ENCODE results near the gene MANSC1. TPM values are rescaled to one million over a fixed set of nuclear protein-coding genes. Genes with fewer than 3 reads are reported as not detected.

The MANSC1 gene
- total RNA-seq, 2 donors from 2014 or later, result 8.9 to 12.2 TPM

DNA sequence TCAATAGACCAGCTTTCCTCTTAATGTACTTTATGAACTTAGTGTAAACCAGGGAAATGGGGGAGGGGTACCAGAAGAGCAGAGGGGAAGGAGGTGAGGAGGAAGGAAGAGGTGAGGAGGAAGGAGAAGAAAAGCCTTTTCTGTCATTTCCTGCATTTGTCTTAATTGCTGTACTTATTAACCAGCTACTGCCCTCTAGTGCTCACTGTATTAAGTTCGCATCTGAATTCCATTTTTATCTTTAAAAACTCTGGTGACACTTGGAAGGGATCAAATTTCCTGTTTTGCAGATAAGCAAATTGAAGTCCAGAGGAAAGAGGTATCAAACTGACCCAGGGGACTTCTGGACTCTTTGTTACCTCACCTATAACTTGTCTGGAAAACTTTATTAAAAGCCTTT lies 22.2 kb downstream of the MANSC1 start:
- 0% methylated on average over 1 of the region's 1 CpG for WGBS, 2 donors
- peak in 1 of 4 donors; percentile 46 for DNase-seq
- no peaks in the 10 kb centered on the region for H3K27me3 ChIP-seq
- no peak overlapping the region for H3K4me3 ChIP-seq
- no peak for TF ChIP-seq POLR2A (IDR thresholded peaks at IDR 0.05)
- TF ChIP-seq, protein P1, sequence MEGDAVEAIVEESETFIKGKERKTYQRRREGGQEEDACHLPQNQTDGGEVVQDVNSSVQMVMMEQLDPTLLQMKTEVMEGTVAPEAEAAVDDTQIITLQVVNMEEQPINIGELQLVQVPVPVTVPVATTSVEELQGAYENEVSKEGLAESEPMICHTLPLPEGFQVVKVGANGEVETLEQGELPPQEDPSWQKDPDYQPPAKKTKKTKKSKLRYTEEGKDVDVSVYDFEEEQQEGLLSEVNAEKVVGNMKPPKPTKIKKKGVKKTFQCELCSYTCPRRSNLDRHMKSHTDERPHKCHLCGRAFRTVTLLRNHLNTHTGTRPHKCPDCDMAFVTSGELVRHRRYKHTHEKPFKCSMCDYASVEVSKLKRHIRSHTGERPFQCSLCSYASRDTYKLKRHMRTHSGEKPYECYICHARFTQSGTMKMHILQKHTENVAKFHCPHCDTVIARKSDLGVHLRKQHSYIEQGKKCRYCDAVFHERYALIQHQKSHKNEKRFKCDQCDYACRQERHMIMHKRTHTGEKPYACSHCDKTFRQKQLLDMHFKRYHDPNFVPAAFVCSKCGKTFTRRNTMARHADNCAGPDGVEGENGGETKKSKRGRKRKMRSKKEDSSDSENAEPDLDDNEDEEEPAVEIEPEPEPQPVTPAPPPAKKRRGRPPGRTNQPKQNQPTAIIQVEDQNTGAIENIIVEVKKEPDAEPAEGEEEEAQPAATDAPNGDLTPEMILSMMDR (IDR thresholded peaks at IDR 0.05), result peak in 6 of 7 experiments; percentile 61 to 81 (median 78)
- peaks cover 27% of the 10 kb centered on the region for H3K4me1 ChIP-seq
- intact Hi-C loops (cut with DNase I), result loop anchor here (10.0 kb wide), 2 partner anchors 173 to 243 kb away; no protein-coding TSS in a partner anchor
- no peaks in the 10 kb centered on the region for H3K36me3 ChIP-seq (replicated peaks in 1 of 2; ENCODE audit: insufficient read depth in 1 of 2, low read depth in 2 of 2)
- ATAC-seq, result peak; percentile 62
- peak overlapping the region in 2 of 4 donors; percentile 12 to 22 for H3K27ac ChIP-seq
- no peaks in the 10 kb centered on the region for H3K9me3 ChIP-seq

DNA sequence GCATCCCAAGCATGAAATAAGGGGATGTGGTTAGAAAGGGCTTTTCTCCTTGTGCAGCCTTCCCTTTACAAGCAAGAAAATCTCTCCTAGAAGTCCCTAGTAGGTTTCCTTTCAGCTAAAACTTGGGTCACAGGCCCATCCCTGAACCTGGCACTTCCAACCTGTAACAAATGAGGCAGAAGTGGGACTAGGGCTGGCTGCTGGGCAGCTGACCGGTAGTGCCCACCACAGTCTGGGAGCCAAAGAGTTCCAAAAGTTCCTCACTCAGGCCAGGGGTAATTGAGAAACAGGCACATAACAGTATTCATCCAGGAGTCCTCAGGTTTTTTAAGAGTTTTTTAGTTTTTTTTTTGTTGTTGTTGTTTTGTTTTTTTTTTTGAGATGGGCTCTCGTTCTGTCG lies 23.8 kb downstream of the MANSC1 start:
- Histone ChIP-seq H3K4me1 (peaks cover 12% of the 10 kb centered on the region), H3K4me3 (no peak overlapping the region), H3K9me3 (no peaks in the 10 kb centered on the region), H3K27me3 (no peaks in the 10 kb centered on the region), H3K36me3 (replicated peaks in 1 of 2; ENCODE audit: insufficient read depth in 1 of 2, low read depth in 2 of 2) (no peaks in the 10 kb centered on the region), H3K27ac (no peak overlapping the region)
- intact Hi-C loops (cut with DNase I), result loop anchor here (10.0 kb wide), 2 partner anchors 171 to 241 kb away; no protein-coding TSS in a partner anchor
- ATAC-seq (no peak), DNase-seq (no peak)
- TF ChIP-seq, protein P1 (IDR thresholded peaks at IDR 0.05), result no peak
- TF ChIP-seq POLR2A (IDR thresholded peaks at IDR 0.05), result no peak
- WGBS, 2 donors, result 77 to 91% methylated on average over 3 of the region's 3 CpGs

DNA sequence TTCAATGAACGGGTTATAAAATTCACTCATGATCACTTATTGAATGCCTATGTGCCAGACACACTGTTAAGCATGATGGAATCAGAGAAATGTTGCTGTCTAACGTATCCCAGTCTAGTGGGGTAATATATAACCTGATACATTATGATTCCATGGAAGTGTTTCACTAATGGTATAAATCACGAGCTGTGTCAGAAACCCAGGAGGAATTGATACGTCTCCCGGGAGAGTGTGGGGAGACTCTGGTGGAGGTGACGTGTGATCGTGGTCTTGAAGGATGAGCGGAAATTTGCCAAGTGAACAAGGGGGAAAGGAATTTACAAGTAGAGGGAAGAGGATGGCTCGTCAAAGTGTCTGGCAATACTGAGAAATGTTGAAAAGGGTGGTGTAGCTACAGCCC lies 26.5 kb downstream of the MANSC1 start:
- Histone ChIP-seq H3K4me1 (peaks cover 28% of the 10 kb centered on the region), H3K4me3 (no peak overlapping the region), H3K36me3 (replicated peaks in 1 of 2; ENCODE audit: insufficient read depth in 1 of 2, low read depth in 2 of 2) (no peaks in the 10 kb centered on the region), H3K27me3 (no peaks in the 10 kb centered on the region), H3K9me3 (no peaks in the 10 kb centered on the region), H3K27ac (no peak overlapping the region)
- WGBS, 2 donors, result 79% methylated on average over 9 of the region's 9 CpGs
- no peak for DNase-seq
- no peak for ATAC-seq
- intact Hi-C loops (cut with DNase I), result loop anchor here (10.0 kb wide), 2 partner anchors 169 to 239 kb away; no protein-coding TSS in a partner anchor
- no peak for TF ChIP-seq POLR2A (IDR thresholded peaks at IDR 0.05)
- TF ChIP-seq, protein P1 (IDR thresholded peaks at IDR 0.05), result no peak

DNA sequence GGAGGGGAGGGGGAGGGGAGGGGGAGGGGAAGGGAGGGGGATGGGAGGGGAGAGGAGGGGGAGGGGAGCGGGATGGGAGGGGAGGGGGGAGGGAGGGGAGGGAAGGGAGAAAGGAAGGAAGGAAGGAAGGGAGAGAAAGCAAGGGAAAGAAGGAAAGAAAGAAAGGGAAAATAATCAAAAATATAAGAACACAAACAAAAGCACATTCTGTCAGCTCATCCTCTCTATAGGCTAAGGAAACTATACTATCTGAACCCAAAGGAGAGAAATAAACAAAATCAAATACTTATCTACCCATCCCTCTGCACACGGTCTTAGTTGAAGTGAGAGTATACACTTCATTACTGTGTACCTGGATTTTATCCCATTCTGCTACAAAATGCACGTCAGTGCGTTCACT lies 26.9 kb downstream of the MANSC1 start:
- peaks cover 28% of the 10 kb centered on the region for H3K4me1 ChIP-seq
- H3K27me3 ChIP-seq, result no peaks in the 10 kb centered on the region
- ATAC-seq, result no peak
- TF ChIP-seq, protein P1 (IDR thresholded peaks at IDR 0.05), result no peak
- TF ChIP-seq POLR2A (IDR thresholded peaks at IDR 0.05), result no peak
- no peak for DNase-seq
- WGBS, 2 donors, result 63 to 73% methylated on average over 3 of the region's 4 CpGs
- H3K9me3 ChIP-seq, result no peaks in the 10 kb centered on the region
- H3K4me3 ChIP-seq, result no peak overlapping the region
- no peak overlapping the region for H3K27ac ChIP-seq
- intact Hi-C loops (cut with DNase I), result loop anchor here (10.0 kb wide), 2 partner anchors 168 to 238 kb away; no protein-coding TSS in a partner anchor
- no peaks in the 10 kb centered on the region for H3K36me3 ChIP-seq (replicated peaks in 1 of 2; ENCODE audit: insufficient read depth in 1 of 2, low read depth in 2 of 2)

All from body of pancreas (tissue), 4 donors.